Measurements from ENCODE around the gene INPP5E.

Gene INPP5E

DNA sequence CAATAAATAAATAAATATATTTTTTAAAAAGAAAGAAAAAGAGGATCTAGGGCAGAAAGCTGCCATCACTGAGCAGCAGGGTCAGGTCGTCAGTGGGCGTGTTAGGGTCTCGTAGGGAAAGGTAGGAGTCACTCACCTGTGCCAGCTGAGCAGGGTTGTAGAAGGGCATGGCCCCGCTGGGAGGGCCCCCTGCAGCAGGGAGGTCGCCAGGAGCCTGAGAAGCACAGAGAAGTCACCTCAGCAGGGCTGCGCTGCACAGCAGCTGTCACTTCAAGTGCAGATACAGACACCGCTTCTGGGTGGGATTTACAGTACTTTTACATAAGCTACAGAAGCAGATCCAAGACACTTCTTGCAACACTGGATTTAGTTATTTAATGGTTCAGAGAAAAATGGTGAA lies 4.0 kb upstream of the INPP5E start:
- no peak overlapping the region for H3K27ac ChIP-seq
- TF ChIP-seq ZFX (IDR thresholded peaks at IDR 0.05; ENCODE audit: borderline replicate concordance) = no peak
- TF ChIP-seq CTCF (IDR thresholded peaks at IDR 0.05) = no peak

DNA sequence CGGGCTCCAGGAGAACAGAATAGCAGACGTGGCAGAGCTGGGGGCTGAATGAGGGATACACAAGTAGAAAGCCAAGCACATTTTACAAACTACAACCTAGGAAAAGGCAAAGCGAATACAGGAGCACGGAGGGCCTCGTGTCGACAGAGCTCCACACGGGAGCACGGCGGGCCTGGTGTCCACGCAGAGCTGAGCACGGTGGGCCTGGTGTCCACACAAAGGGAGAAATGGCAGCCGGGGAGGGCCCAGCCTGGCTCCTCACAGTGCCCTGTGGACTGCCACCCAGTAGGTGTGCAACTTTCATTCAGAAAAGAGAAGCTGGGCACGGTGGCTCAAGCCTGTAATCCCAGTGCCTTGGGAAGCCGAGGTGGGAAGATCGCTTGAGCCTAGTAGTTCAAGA lies 3.4 kb upstream of the INPP5E start:
- H3K27ac ChIP-seq = no peak overlapping the region

GRCh38 chr9:136442265-136442664 lies 2.6 kb upstream of the INPP5E start:
- TF ChIP-seq CTCF (IDR thresholded peaks at IDR 0.05) (no peak), ZFX (IDR thresholded peaks at IDR 0.05; ENCODE audit: borderline replicate concordance) (no peak)
- no peak overlapping the region for H3K27ac ChIP-seq

More for the DNA sequence above, 3.4 kb upstream of the INPP5E start:
- no peak for TF ChIP-seq CTCF (IDR thresholded peaks at IDR 0.05)
- TF ChIP-seq ZFX (IDR thresholded peaks at IDR 0.05; ENCODE audit: borderline replicate concordance) = no peak

DNA sequence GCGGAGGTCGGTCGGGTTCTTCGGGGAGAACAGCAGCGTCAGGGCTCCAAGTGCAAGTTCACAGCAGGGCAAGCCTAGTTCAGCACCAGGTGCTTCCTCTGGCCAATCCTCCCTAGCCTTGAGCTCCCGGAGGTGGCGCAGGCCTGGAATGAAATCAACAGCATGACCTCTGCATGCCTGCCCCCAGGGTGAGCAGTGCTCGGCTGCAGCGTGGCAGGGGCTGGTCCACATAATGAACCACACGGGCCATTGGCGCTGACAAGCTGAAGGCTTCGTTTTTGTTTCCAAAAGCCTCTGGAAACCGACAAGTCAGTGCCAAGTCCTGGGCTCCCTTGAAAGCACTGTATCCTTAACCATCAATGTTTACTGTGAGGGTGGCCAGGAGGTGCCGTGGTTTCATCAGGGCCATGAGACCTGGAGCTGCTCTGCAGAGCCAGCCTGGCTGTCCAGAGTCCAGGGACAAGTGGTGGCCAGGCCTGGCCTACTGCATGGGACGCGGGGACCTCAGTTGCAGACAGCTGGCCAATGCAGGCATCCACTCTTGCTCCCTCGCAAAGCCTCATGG lies 2.1 kb upstream of the INPP5E start:
- TF ChIP-seq ZFX (IDR thresholded peaks at IDR 0.05; ENCODE audit: borderline replicate concordance) (no peak), CTCF (IDR thresholded peaks at IDR 0.05) (no peak)
- H3K27ac ChIP-seq = no peak overlapping the region

DNA sequence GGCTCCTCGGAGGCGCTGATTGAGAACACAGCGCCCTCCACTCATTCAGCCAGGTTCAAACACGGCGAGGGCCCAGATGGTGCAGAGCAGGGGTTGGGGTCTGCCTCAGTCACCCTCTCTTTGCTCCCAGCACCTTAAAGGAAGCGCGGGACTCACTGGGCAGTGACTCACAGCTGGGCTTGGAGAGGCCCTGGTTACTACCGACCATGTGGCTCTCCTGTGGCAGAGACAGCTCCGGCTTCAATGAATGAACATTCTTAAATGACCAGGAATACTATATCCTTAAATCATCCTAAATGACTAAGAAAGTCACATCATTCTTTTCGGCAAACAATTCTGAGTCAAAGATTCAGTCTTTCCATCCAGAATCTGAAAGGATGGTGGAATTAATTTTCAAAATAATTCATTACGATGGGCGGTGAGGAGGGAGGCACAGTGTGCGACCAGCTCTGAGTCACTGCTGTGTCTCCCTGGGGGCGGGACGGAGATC lies 1.6 kb upstream of the INPP5E start:
- H3K27ac ChIP-seq = peak overlapping the region; percentile 70
- TF ChIP-seq CTCF (IDR thresholded peaks at IDR 0.05) (no peak), ZFX (IDR thresholded peaks at IDR 0.05; ENCODE audit: borderline replicate concordance) (no peak)

GRCh38 chr9:136438548-136439480 lies 831 bp downstream of the INPP5E start:
- H3K27ac ChIP-seq = peak overlapping the region; percentile 70
- TF ChIP-seq ZFX (IDR thresholded peaks at IDR 0.05; ENCODE audit: borderline replicate concordance) = no peak
- TF ChIP-seq CTCF (IDR thresholded peaks at IDR 0.05) = no peak
